Fibroblast of villous mesenchyme (primary cell): ENCODE data around the gene SLC45A1. TPM values are rescaled to one million over a fixed set of nuclear protein-coding genes. Genes with fewer than 3 reads are reported as not detected.

Experiments used
- DNase-seq: peaks from one replicate; pipeline ENCODE4 v3.0.0-alpha.2; 2010; ENCODE audit warnings: low read depth
- H3K4me3 ChIP-seq: 2 replicates; pipeline ENCODE4 v1.5.1; 2011; ENCODE audit warnings: low read depth, mild to moderate bottlenecking, low read length
- total RNA-seq: library from RNA; depleted of rRNA; stranded (reverse); fragments of >200 nt; gene quantifications from 2 replicates; pipeline ENCODE4 v1.2.3, GENCODE V29; 2012
- TF ChIP-seq, protein P1 (sequence below): IDR thresholded peaks from 2 replicates; pipeline ENCODE4 v1.5.1; 2012; ENCODE audit warnings: low read depth, mild to moderate bottlenecking, low read length; ENCODE audit not compliant: insufficient read depth

SLC45A1 gene
- total RNA-seq, 1 donor = 0.86 TPM

GRCh38 chr1:8283058-8283884, 34.6 kb upstream of the SLC45A1 start:
- H3K4me3 ChIP-seq = no peak overlapping the region
- peak; percentile 4 for DNase-seq
- TF ChIP-seq, protein P1, sequence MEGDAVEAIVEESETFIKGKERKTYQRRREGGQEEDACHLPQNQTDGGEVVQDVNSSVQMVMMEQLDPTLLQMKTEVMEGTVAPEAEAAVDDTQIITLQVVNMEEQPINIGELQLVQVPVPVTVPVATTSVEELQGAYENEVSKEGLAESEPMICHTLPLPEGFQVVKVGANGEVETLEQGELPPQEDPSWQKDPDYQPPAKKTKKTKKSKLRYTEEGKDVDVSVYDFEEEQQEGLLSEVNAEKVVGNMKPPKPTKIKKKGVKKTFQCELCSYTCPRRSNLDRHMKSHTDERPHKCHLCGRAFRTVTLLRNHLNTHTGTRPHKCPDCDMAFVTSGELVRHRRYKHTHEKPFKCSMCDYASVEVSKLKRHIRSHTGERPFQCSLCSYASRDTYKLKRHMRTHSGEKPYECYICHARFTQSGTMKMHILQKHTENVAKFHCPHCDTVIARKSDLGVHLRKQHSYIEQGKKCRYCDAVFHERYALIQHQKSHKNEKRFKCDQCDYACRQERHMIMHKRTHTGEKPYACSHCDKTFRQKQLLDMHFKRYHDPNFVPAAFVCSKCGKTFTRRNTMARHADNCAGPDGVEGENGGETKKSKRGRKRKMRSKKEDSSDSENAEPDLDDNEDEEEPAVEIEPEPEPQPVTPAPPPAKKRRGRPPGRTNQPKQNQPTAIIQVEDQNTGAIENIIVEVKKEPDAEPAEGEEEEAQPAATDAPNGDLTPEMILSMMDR = no peak

GRCh38 chr1:8284127-8284526, 33.8 kb upstream of the SLC45A1 start:
- peak; percentile 41 for DNase-seq

DNA sequence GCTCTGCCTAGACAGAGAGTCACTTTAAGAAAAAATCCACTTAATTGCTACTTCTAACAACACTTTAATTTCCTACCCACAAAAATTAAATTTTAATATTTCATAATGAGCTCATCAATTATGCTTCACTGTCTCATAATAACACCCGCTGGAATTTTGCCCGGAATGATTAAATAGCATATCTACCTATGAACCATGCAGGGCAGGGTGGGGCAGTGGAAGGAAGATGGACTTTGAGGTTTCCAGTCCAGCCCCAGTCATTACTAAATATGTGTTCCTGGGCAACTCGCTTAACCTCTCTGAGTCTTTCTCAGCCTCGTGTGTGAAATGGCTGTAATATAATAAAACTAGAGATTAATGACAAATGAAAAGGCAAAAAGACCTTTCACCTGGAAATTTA, 32.8 kb upstream of the SLC45A1 start:
- no peak for DNase-seq
- TF ChIP-seq, protein P1 = no peak

More at GRCh38 chr1:8284127-8284526, 33.8 kb upstream of the SLC45A1 start:
- H3K4me3 ChIP-seq = no peak overlapping the region
- TF ChIP-seq, protein P1 = no peak

GRCh38 chr1:8285965-8286364, 31.9 kb upstream of the SLC45A1 start:
- H3K4me3 ChIP-seq = no peak overlapping the region
- TF ChIP-seq, protein P1 = no peak
- no peak for DNase-seq

More for the DNA sequence above, 32.8 kb upstream of the SLC45A1 start:
- H3K4me3 ChIP-seq = no peak overlapping the region

GRCh38 chr1:8293118-8293517, 24.8 kb upstream of the SLC45A1 start:
- H3K4me3 ChIP-seq = no peak overlapping the region
- TF ChIP-seq, protein P1 = no peak
- no peak for DNase-seq

DNA sequence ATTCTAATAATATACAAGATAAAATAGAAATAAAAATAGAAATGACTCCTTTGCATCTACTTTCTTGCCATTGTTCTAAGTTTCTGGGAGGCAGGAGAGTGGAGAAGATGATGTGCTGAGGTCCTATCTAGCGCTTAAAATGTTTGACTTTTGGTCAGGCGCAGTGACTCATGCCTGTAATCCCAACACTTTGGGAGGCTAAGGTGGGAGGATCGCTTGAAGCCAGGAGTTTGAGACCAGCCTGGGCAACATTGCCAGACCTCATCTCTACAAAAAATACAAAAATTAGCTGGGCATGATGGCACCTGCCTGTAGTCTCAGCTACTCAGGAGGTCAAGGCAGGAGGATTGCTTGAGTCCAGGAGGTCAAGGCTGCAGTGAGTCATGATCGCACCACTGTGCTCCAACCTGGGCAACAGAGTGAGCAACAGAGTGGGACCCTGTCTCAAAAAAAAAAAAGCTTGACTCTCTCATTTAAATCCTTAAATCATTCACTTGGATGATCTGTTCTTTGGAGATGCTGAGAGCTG, 24.2 kb upstream of the SLC45A1 start:
- TF ChIP-seq, protein P1 = no peak
- H3K4me3 ChIP-seq = no peak overlapping the region
- no peak for DNase-seq
